Mesenchymal stem cell (in vitro differentiated cells and primary cell): ENCODE results near the gene ENPP6.
"Not testable (repeated sequence)": the region's sequence is repeated elsewhere in the genome, so short reads cannot be mapped to it uniquely, and the experiment has no call there.

Experiments used
- DNase-seq: peaks from one replicate; pipeline ENCODE4 v3.0.0-alpha.2; 2013
- H2AFZ ChIP-seq: one replicate; pipeline ENCODE4 v1.6.1; 2013; ENCODE audit warnings: low read depth, mild to moderate bottlenecking, control low read depth, inconsistent platforms, low read length, moderate library complexity
- H2AK5ac ChIP-seq: 2 replicates; pipeline ENCODE4 v1.6.1; 2013; ENCODE audit warnings: low read length, moderate library complexity, mild to moderate bottlenecking, inconsistent platforms; ENCODE audit not compliant: severe bottlenecking
- H2BK120ac ChIP-seq: one replicate; pipeline ENCODE4 v1.6.1; 2013; ENCODE audit warnings: low read depth, mild to moderate bottlenecking, inconsistent platforms, low read length, moderate library complexity
- H2BK12ac ChIP-seq, 2 experiments: one replicate each; pipeline ENCODE4 v1.6.1; 2013; ENCODE audit warnings: inconsistent platforms in 2 of 2, low read length in 2 of 2, mild to moderate bottlenecking in 2 of 2, moderate library complexity in 2 of 2, control low read depth in 1 of 2
- H2BK15ac ChIP-seq: one replicate; pipeline ENCODE4 v1.6.1; 2013; ENCODE audit warnings: mild to moderate bottlenecking, low read depth, inconsistent platforms; ENCODE audit not compliant: poor library complexity, severe bottlenecking
- H2BK5ac ChIP-seq: 2 replicates; pipeline ENCODE4 v1.6.1; 2013; ENCODE audit warnings: low read depth, mild to moderate bottlenecking, low read length, control low read depth, inconsistent platforms; ENCODE audit not compliant: poor library complexity, severe bottlenecking
- H3K14ac ChIP-seq, 2 experiments: one replicate each; pipeline ENCODE4 v1.6.1; 2013; ENCODE audit warnings: inconsistent platforms in 2 of 2, low read length in 2 of 2, control low read depth in 1 of 2, mild to moderate bottlenecking in 1 of 2, moderate library complexity in 1 of 2
- H3K18ac ChIP-seq, 2 experiments: one replicate each; pipeline ENCODE4 v1.6.1; 2013; ENCODE audit warnings: inconsistent platforms in 2 of 2, low read length in 2 of 2, control low read depth in 1 of 2, low read depth in 1 of 2, mild to moderate bottlenecking in 1 of 2
- H3K23ac ChIP-seq, 2 experiments: one replicate each; pipeline ENCODE4 v1.6.1; 2013; ENCODE audit warnings: inconsistent platforms in 2 of 2, low read length in 2 of 2, mild to moderate bottlenecking in 2 of 2, moderate library complexity in 2 of 2, control low read depth in 1 of 2
- H3K27ac ChIP-seq: 2 replicates; pipeline ENCODE4 v1.5.1; 2013; ENCODE audit warnings: mild to moderate bottlenecking, moderate library complexity, low read length, control low read depth, inconsistent platforms; ENCODE audit not compliant: poor library complexity, severe bottlenecking
- H3K27me3 ChIP-seq, 2 experiments: 2 replicates each; pipeline versions ENCODE4 v1.6.1 to v1.7.0; 2013; ENCODE audit warnings: low read length in 2 of 2, mild to moderate bottlenecking in 2 of 2, moderate library complexity in 2 of 2, control low read depth in 1 of 2, inconsistent platforms in 1 of 2; ENCODE audit not compliant: control insufficient read depth in 1 of 2, insufficient read depth in 1 of 2
- H3K36me3 ChIP-seq, 2 experiments: 2 replicates each; pipeline versions ENCODE4 v1.6.1 to v1.7.0; 2013; ENCODE audit warnings: low read length in 2 of 2, control low read depth in 1 of 2, inconsistent platforms in 1 of 2, low read depth in 1 of 2, mild to moderate bottlenecking in 1 of 2; ENCODE audit not compliant: insufficient read depth in 2 of 2, control insufficient read depth in 1 of 2
- H3K4ac ChIP-seq, 2 experiments: one replicate each; pipeline ENCODE4 v1.6.1; 2013; ENCODE audit warnings: inconsistent platforms in 2 of 2, low read length in 2 of 2, mild to moderate bottlenecking in 2 of 2, moderate library complexity in 2 of 2, control low read depth in 1 of 2, low read depth in 1 of 2
- H3K4me1 ChIP-seq: 2 replicates; pipeline ENCODE4 v1.6.1; 2013; ENCODE audit warnings: low read depth, low read length, control low read depth; ENCODE audit not compliant: control insufficient read depth, insufficient read depth
- H3K4me2 ChIP-seq: 2 replicates; pipeline ENCODE4 v1.6.1; 2013; ENCODE audit warnings: low read length, mild to moderate bottlenecking, inconsistent platforms; ENCODE audit not compliant: poor library complexity, severe bottlenecking
- H3K4me3 ChIP-seq, 2 experiments: 2 replicates each; pipeline versions ENCODE4 v1.5.1 to v1.7.0; 2013; ENCODE audit warnings: low read length in 2 of 2, mild to moderate bottlenecking in 2 of 2, control low read depth in 1 of 2, low read depth in 1 of 2; ENCODE audit not compliant: insufficient read depth in 1 of 2
- H3K79me1 ChIP-seq: replicated peaks from 2 replicates; pipeline ENCODE4 v1.6.1; 2013; ENCODE audit warnings: mild to moderate bottlenecking, control low read depth, low read length, inconsistent platforms; ENCODE audit not compliant: poor library complexity, severe bottlenecking
- H3K9ac ChIP-seq: 2 replicates; pipeline ENCODE4 v1.7.0; 2013; ENCODE audit warnings: mild to moderate bottlenecking, low read length, moderate library complexity
- H3K9me3 ChIP-seq: 2 replicates; pipeline ENCODE4 v1.7.0; 2013; ENCODE audit warnings: mild to moderate bottlenecking, low read length; ENCODE audit not compliant: control insufficient read depth
- H4K8ac ChIP-seq: one replicate; pipeline ENCODE4 v1.6.1; 2013; ENCODE audit warnings: inconsistent platforms, mild to moderate bottlenecking, low read length, moderate library complexity
- H4K91ac ChIP-seq: one replicate; pipeline ENCODE4 v1.6.1; 2013; ENCODE audit warnings: mild to moderate bottlenecking, low read length, inconsistent platforms
- WGBS: methylation state at CpG from one replicate; pipeline ENCODE4 v1.1.7; 2013; ENCODE audit warnings: mixed read lengths; 5-methylcytosine and 5-hydroxymethylcytosine counted together

ENPP6 gene

GRCh38 chr4:184143770-184144564 is 73.7 kb downstream of the ENPP6 start:
- Histone ChIP-seq H4K91ac (no peak overlapping the region), H3K14ac (no peak overlapping the region), H3K4me3 (no peak overlapping the region), H2BK12ac (no peak overlapping the region), H2BK120ac (no peak overlapping the region), H3K4me2 (no peak overlapping the region), H3K27me3 (no peaks in the 10 kb centered on the region), H2AK5ac (no peak overlapping the region), H3K79me1 (no peaks in the 10 kb centered on the region), H2AFZ (no peak overlapping the region), H3K27ac (no peak overlapping the region), H2BK5ac (no peak overlapping the region), H3K9ac (no peak overlapping the region), H3K36me3 (no peaks in the 10 kb centered on the region), H3K18ac (no peak overlapping the region), H2BK15ac (no peak overlapping the region), H3K9me3 (peaks cover 7% of the 10 kb centered on the region), H4K8ac (no peak overlapping the region), H3K4me1 (no peaks in the 10 kb centered on the region), H3K4ac (no peak overlapping the region), H3K23ac (no peak overlapping the region)
- no peak for DNase-seq
- WGBS, result 81% methylated on average over 14 of the region's 15 CpGs

- H2BK120ac ChIP-seq, result no peak overlapping the region
- H2AK5ac ChIP-seq, result no peak overlapping the region
- no peak overlapping the region for H2BK15ac ChIP-seq
- H3K27ac ChIP-seq, result no peak overlapping the region
- no peaks in the 10 kb centered on the region for H3K4me1 ChIP-seq
- H2AFZ ChIP-seq, result no peak overlapping the region
- no peak overlapping the region for H3K23ac ChIP-seq
- no peak overlapping the region for H3K4me2 ChIP-seq
- H2BK5ac ChIP-seq, result no peak overlapping the region
- no peak overlapping the region for H4K8ac ChIP-seq
- no peak overlapping the region for H3K4me3 ChIP-seq
- no peaks in the 10 kb centered on the region for H3K27me3 ChIP-seq
- H2BK12ac ChIP-seq, result no peak overlapping the region
- no peaks in the 10 kb centered on the region for H3K79me1 ChIP-seq
- no peak overlapping the region for H3K14ac ChIP-seq
- H3K4ac ChIP-seq, result no peak overlapping the region
- 87% methylated on average over 18 of the region's 18 CpGs for WGBS
- DNase-seq, result no peak
- peaks cover 22% of the 10 kb centered on the region for H3K9me3 ChIP-seq
- no peak overlapping the region for H3K9ac ChIP-seq
- no peaks in the 10 kb centered on the region for H3K36me3 ChIP-seq
- no peak overlapping the region for H4K91ac ChIP-seq
- no peak overlapping the region for H3K18ac ChIP-seq
These were observed 75.3 kb downstream of the ENPP6 start for GRCh38 chr4:184142121-184143000.

DNA sequence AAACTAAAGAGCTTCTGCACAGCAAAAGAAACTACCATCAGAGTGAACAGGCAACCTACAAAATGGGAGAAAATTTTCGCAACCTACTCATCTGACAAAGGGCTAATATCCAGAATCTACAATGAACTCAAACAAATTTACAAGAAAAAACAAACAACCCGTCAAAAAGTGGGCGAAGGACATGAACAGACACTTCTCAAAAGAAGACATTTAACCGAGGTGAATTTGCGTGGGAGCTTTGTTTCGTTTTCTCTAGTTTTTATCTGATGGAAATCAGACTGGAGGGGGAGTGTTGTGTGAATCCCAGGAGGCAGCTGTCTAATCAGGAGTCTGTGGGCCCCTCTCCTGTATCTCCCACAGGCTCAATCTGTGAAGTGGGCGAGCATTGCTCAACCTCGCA is 76.8 kb downstream of the ENPP6 start:
- H3K4me2 ChIP-seq, result not testable (repeated sequence)
- 92% methylated on average over 6 of the region's 8 CpGs for WGBS

GRCh38 chr4:184136525-184136924 is 81.1 kb downstream of the ENPP6 start:
- Histone ChIP-seq H2BK12ac (no peak overlapping the region), H4K91ac (no peak overlapping the region), H3K4ac (no peak overlapping the region), H3K9me3 (peaks cover 43% of the 10 kb centered on the region), H3K36me3 (no peaks in the 10 kb centered on the region), H3K4me2 (no peak overlapping the region), H3K79me1 (no peaks in the 10 kb centered on the region), H2AFZ (no peak overlapping the region), H3K23ac (no peak overlapping the region), H2AK5ac (no peak overlapping the region), H3K9ac (no peak overlapping the region), H3K18ac (no peak overlapping the region), H3K4me3 (no peak overlapping the region), H4K8ac (no peak overlapping the region), H3K27ac (no peak overlapping the region), H2BK120ac (no peak overlapping the region), H2BK5ac (no peak overlapping the region), H3K14ac (no peak overlapping the region), H3K27me3 (no peaks in the 10 kb centered on the region), H2BK15ac (no peak overlapping the region), H3K4me1 (no peaks in the 10 kb centered on the region)
- WGBS, result 80% methylated on average over 1 of the region's 1 CpG
- DNase-seq, result no peak

More for the DNA sequence above, 76.8 kb downstream of the ENPP6 start:
- not testable (repeated sequence) for DNase-seq, H3K9ac ChIP-seq, H3K4me1 ChIP-seq, H2BK5ac ChIP-seq, H3K23ac ChIP-seq, H3K27ac ChIP-seq, H2BK15ac ChIP-seq, H2BK120ac ChIP-seq, H2AK5ac ChIP-seq, H2AFZ ChIP-seq, H3K4ac ChIP-seq, H3K14ac ChIP-seq, H2BK12ac ChIP-seq, H4K91ac ChIP-seq, H3K27me3 ChIP-seq, H3K36me3 ChIP-seq, H3K18ac ChIP-seq, H3K4me3 ChIP-seq, H4K8ac ChIP-seq, H3K79me1 ChIP-seq
- peaks cover 31% of the 10 kb centered on the region for H3K9me3 ChIP-seq
